GM19372 (cell line): ENCODE data around the gene SPARC.
"Not testable (repeated sequence)": the region's sequence is repeated elsewhere in the genome, so short reads cannot be mapped to it uniquely, and the experiment has no call there.

ENCODE experiments used
- ATAC-seq: cut with Tn5 transposase; IDR thresholded peaks from one replicate; pipeline ENCODE4 v1.9.1; 2021; ENCODE audit warnings: mild to moderate bottlenecking, low read depth, moderate library complexity; ENCODE audit not compliant: unreplicated experiment

The SPARC gene

GRCh38 chr5:151686674-151687407, at the start of gene SPARC:
TSS of gene SPARC (minus strand) at chr5:151686915. CDS start at chr5:151676188, 10,727 bp downstream.
- peak; percentile 51 for ATAC-seq

- ATAC-seq: no peak
These were observed 48.9 kb upstream of the SPARC start for GRCh38 chr5:151735646-151736045.

- no peak for ATAC-seq
These were observed 47.3 kb upstream of the SPARC start for GRCh38 chr5:151734064-151734408.

- no peak for ATAC-seq
These were observed 46.8 kb upstream of the SPARC start for GRCh38 chr5:151733358-151734063.

GRCh38 chr5:151730381-151730780, 43.7 kb upstream of the SPARC start:
- ATAC-seq: no peak

- ATAC-seq: not testable (repeated sequence)
These were observed 42.9 kb upstream of the SPARC start for GRCh38 chr5:151729597-151729996.

GRCh38 chr5:151724360-151724759, 37.6 kb upstream of the SPARC start:
- ATAC-seq: no peak

- ATAC-seq: no peak
These were observed 35.8 kb upstream of the SPARC start for GRCh38 chr5:151722546-151722945.

- ATAC-seq: peak; percentile 26
These were observed 35.2 kb upstream of the SPARC start for GRCh38 chr5:151721812-151722391.

GRCh38 chr5:151721087-151721646, 34.5 kb upstream of the SPARC start:
- ATAC-seq: peak; percentile 75

GRCh38 chr5:151720215-151720614, 33.5 kb upstream of the SPARC start:
- ATAC-seq: no peak

GRCh38 chr5:151719228-151720000, 32.7 kb upstream of the SPARC start:
- no peak for ATAC-seq

- ATAC-seq: no peak
These were observed 31.9 kb upstream of the SPARC start for GRCh38 chr5:151718646-151719045.

- no peak for ATAC-seq
These were observed 31.4 kb upstream of the SPARC start for GRCh38 chr5:151718153-151718552.

GRCh38 chr5:151717416-151717815, 30.7 kb upstream of the SPARC start:
- no peak for ATAC-seq

GRCh38 chr5:151709109-151709735, 22.5 kb upstream of the SPARC start:
- ATAC-seq: no peak

GRCh38 chr5:151708126-151708525, 21.4 kb upstream of the SPARC start:
- no peak for ATAC-seq

GRCh38 chr5:151707567-151707966, 20.9 kb upstream of the SPARC start:
- no peak for ATAC-seq

GRCh38 chr5:151706906-151707305, 20.2 kb upstream of the SPARC start:
- ATAC-seq: no peak

- ATAC-seq: no peak
These were observed 17.1 kb upstream of the SPARC start for GRCh38 chr5:151703780-151704179.
